ENCODE results near the gene MYH9. TPM values are rescaled to one million over a fixed set of nuclear protein-coding genes. Genes with fewer than 3 reads are reported as not detected.

Gene MYH9
- total and polyA plus RNA-seq, 2 experiments from 2014 or later: 140 to 188 TPM

- Histone ChIP-seq H3K27ac (peak overlapping the region; percentile 97), H3K36me3 (replicated peaks; ENCODE audit: insufficient read depth, low read depth) (no peaks in the 10 kb centered on the region), H3K27me3 (no peaks in the 10 kb centered on the region), H3K9me3 (ENCODE audit: low read depth) (no peaks in the 10 kb centered on the region), H3K4me2 (peak overlapping the region; percentile 67), H3K9me2 (replicated peaks; ENCODE audit: insufficient read depth) (no peaks in the 10 kb centered on the region), H4K20me1 (ENCODE audit: insufficient read depth, poor library complexity, severe bottlenecking) (peaks cover 3% of the 10 kb centered on the region), H3K79me2 (peaks cover 79% of the 10 kb centered on the region), H2AFZ (no peak overlapping the region), H3K4me1 (ENCODE audit: insufficient read depth) (peaks cover 67% of the 10 kb centered on the region), H3K4me3 (no peak overlapping the region)
- 70% methylated on average over 13 of the region's 13 CpGs for WGBS (ENCODE audit: low lambda C conversion rate, missing lambda C conversion rate)
- peak; percentile 60 for DNase-seq (ENCODE audit: low spot score)
- TF ChIP-seq EZH2phosphoT487 (IDR thresholded peaks at IDR 0.05; ENCODE audit: low read depth, severe bottlenecking, unreplicated experiment) (no peak), EZH2 (IDR thresholded peaks at IDR 0.05; ENCODE audit: borderline replicate concordance) (no peak), CTCF (IDR thresholded peaks at IDR 0.05; ENCODE audit: poor library complexity) (no peak)
These were observed 59.7 kb downstream of the MYH9 start for GRCh38 chr22:36327922-36328551.

- Histone ChIP-seq H3K4me2 (no peak overlapping the region), H3K4me1 (ENCODE audit: insufficient read depth) (peaks cover 52% of the 10 kb centered on the region), H3K36me3 (replicated peaks; ENCODE audit: insufficient read depth, low read depth) (no peaks in the 10 kb centered on the region), H2AFZ (no peak overlapping the region), H4K20me1 (ENCODE audit: insufficient read depth, poor library complexity, severe bottlenecking) (no peaks in the 10 kb centered on the region), H3K79me2 (peaks cover 72% of the 10 kb centered on the region), H3K27me3 (no peaks in the 10 kb centered on the region), H3K27ac (peak overlapping the region; percentile 97), H3K4me3 (no peak overlapping the region), H3K9me2 (replicated peaks; ENCODE audit: insufficient read depth) (no peaks in the 10 kb centered on the region), H3K9me3 (ENCODE audit: low read depth) (no peaks in the 10 kb centered on the region)
- TF ChIP-seq CTCF (IDR thresholded peaks at IDR 0.05; ENCODE audit: poor library complexity) (no peak), EZH2phosphoT487 (IDR thresholded peaks at IDR 0.05; ENCODE audit: low read depth, severe bottlenecking, unreplicated experiment) (no peak), EZH2 (IDR thresholded peaks at IDR 0.05; ENCODE audit: borderline replicate concordance) (no peak)
- no peak for DNase-seq (ENCODE audit: low spot score)
- WGBS (ENCODE audit: low lambda C conversion rate, missing lambda C conversion rate): 89% methylated on average over 20 of the region's 20 CpGs
These were observed 61.3 kb downstream of the MYH9 start for GRCh38 chr22:36326178-36327161.

GRCh38 chr22:36325154-36326031, 62.4 kb downstream of the MYH9 start:
- Histone ChIP-seq H3K27ac (peak overlapping the region; percentile 83), H3K79me2 (peaks cover 62% of the 10 kb centered on the region), H3K4me3 (no peak overlapping the region), H3K36me3 (replicated peaks; ENCODE audit: insufficient read depth, low read depth) (no peaks in the 10 kb centered on the region), H4K20me1 (ENCODE audit: insufficient read depth, poor library complexity, severe bottlenecking) (no peaks in the 10 kb centered on the region), H3K27me3 (no peaks in the 10 kb centered on the region), H3K4me2 (no peak overlapping the region), H3K9me2 (replicated peaks; ENCODE audit: insufficient read depth) (no peaks in the 10 kb centered on the region), H3K9me3 (ENCODE audit: low read depth) (no peaks in the 10 kb centered on the region), H2AFZ (no peak overlapping the region), H3K4me1 (ENCODE audit: insufficient read depth) (peaks cover 42% of the 10 kb centered on the region)
- 93% methylated on average over 27 of the region's 27 CpGs for WGBS (ENCODE audit: low lambda C conversion rate, missing lambda C conversion rate)
- TF ChIP-seq EZH2 (IDR thresholded peaks at IDR 0.05; ENCODE audit: borderline replicate concordance): no peak
- TF ChIP-seq EZH2phosphoT487 (IDR thresholded peaks at IDR 0.05; ENCODE audit: low read depth, severe bottlenecking, unreplicated experiment): no peak
- TF ChIP-seq CTCF (IDR thresholded peaks at IDR 0.05; ENCODE audit: poor library complexity): no peak
- DNase-seq (ENCODE audit: low spot score): peak; percentile 44

Data from hepatocyte (in vitro differentiated cells).